ENCODE measurements around the gene IER2. TPM values are rescaled to one million over a fixed set of nuclear protein-coding genes. Genes with fewer than 3 reads are reported as not detected.

Gene IER2
- total and polyA plus RNA-seq, 9 of the 15 experiments (the other 6 are each of a cell fraction or from before 2014, with no cell fraction given): 4.5 to 205 (median 23.7) TPM

DNA sequence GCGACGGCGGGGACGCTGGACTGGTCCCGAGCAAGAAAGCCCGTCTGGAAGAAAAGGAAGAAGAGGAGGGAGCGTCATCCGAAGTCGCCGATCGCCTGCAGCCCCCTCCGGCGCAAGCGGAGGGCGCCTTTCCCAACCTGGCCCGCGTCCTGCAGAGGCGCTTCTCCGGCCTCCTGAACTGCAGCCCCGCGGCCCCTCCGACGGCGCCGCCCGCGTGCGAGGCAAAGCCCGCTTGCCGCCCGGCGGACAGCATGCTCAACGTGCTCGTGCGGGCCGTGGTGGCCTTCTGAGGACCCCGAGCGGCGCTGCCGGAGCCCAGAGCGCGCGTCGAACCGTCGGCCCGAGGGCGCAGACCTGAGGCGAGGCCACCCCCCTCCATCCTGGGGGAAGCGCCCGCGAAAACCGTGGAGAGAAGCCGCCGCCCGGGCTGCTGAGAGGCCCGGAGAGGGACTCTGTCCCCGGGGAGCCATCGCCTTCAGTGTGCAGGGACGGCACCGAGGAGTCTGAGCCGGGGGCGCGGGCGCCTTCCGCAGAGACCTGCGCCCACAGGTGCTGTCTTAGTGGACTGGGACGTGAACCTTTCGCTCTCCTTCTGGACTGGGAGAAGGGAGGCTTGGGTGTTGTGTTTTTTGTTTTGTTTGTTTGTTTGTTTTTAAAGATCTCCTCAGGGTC lies 3.5 kb downstream of the IER2 start (continued):
- TF ChIP-seq, protein P1, sequence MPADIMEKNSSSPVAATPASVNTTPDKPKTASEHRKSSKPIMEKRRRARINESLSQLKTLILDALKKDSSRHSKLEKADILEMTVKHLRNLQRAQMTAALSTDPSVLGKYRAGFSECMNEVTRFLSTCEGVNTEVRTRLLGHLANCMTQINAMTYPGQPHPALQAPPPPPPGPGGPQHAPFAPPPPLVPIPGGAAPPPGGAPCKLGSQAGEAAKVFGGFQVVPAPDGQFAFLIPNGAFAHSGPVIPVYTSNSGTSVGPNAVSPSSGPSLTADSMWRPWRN (IDR thresholded peaks at IDR 0.05; ENCODE audit: low read depth): no peak
- TF ChIP-seq ZNF830 (CRISPR knock-in tag; IDR thresholded peaks at IDR 0.05) (no peak), ZNF134 (CRISPR knock-in tag; conservative IDR thresholded peaks at IDR 0.05) (no peak), NR4A1 (CRISPR knock-in tag; IDR thresholded peaks at IDR 0.05) (no peak), NR4A1 (tag; IDR thresholded peaks at IDR 0.05) (no peak), ATF7 (IDR thresholded peaks at IDR 0.05) (no peak), NFE2 (IDR thresholded peaks at IDR 0.05; ENCODE audit: low read depth) (no peak), GTF2E2 (tag; IDR thresholded peaks at IDR 0.05) (no peak), SMARCA5 (IDR thresholded peaks at IDR 0.05) (no peak), FOXP1 (CRISPR knock-in tag; IDR thresholded peaks at IDR 0.05) (no peak), SAP30 (IDR thresholded peaks at IDR 0.05; ENCODE audit: borderline replicate concordance, insufficient read depth, low read depth, low read length, poor library complexity, severe bottlenecking) (no peak), MIER1 (IDR thresholded peaks at IDR 0.05; ENCODE audit: low read depth) (no peak), CCNT2 (IDR thresholded peaks at IDR 0.05; ENCODE audit: borderline replicate concordance, extremely low read depth, insufficient read length, low read depth, low read length) (no peak), ZNF561 (CRISPR knock-in tag; conservative IDR thresholded peaks at IDR 0.05) (no peak), CXXC5 (CRISPR knock-in tag; IDR thresholded peaks at IDR 0.05) (no peak), CREBBP (IDR thresholded peaks at IDR 0.05; ENCODE audit: low read depth, low read length) (no peak), RBM22 (IDR thresholded peaks at IDR 0.05; ENCODE audit: low read depth, low read length, poor library complexity, severe bottlenecking) (peak; percentile 99), MEF2D (tag; conservative IDR thresholded peaks at IDR 0.05; ENCODE audit: low read depth) (no peak), ZNF384 (IDR thresholded peaks at IDR 0.05; ENCODE audit: low read depth, low read length) (no peak), XRCC5 (IDR thresholded peaks at IDR 0.05; ENCODE audit: low read depth, low read length) (no peak; the same call in 1 of the 2 replicates), HIVEP1 (CRISPR knock-in tag; IDR thresholded peaks at IDR 0.05) (no peak), MECOM (CRISPR knock-in tag; IDR thresholded peaks at IDR 0.05) (no peak), MCM3 (IDR thresholded peaks at IDR 0.05) (no peak), MAFF (IDR thresholded peaks at IDR 0.05; ENCODE audit: low read length) (no peak)
- TF ChIP-seq, protein P2, sequence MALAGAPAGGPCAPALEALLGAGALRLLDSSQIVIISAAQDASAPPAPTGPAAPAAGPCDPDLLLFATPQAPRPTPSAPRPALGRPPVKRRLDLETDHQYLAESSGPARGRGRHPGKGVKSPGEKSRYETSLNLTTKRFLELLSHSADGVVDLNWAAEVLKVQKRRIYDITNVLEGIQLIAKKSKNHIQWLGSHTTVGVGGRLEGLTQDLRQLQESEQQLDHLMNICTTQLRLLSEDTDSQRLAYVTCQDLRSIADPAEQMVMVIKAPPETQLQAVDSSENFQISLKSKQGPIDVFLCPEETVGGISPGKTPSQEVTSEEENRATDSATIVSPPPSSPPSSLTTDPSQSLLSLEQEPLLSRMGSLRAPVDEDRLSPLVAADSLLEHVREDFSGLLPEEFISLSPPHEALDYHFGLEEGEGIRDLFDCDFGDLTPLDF (CRISPR knock-in tag; IDR thresholded peaks at IDR 0.05): no peak; the same call in 1 of the 2 replicates
- TF ChIP-seq, protein P3, sequence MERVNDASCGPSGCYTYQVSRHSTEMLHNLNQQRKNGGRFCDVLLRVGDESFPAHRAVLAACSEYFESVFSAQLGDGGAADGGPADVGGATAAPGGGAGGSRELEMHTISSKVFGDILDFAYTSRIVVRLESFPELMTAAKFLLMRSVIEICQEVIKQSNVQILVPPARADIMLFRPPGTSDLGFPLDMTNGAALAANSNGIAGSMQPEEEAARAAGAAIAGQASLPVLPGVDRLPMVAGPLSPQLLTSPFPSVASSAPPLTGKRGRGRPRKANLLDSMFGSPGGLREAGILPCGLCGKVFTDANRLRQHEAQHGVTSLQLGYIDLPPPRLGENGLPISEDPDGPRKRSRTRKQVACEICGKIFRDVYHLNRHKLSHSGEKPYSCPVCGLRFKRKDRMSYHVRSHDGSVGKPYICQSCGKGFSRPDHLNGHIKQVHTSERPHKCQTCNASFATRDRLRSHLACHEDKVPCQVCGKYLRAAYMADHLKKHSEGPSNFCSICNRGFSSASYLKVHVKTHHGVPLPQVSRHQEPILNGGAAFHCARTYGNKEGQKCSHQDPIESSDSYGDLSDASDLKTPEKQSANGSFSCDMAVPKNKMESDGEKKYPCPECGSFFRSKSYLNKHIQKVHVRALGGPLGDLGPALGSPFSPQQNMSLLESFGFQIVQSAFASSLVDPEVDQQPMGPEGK (CRISPR knock-in tag; IDR thresholded peaks at IDR 0.05; ENCODE audit: borderline replicate concordance): no peak
- TF ChIP-seq, protein P4, sequence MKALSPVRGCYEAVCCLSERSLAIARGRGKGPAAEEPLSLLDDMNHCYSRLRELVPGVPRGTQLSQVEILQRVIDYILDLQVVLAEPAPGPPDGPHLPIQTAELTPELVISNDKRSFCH (CRISPR knock-in tag; IDR thresholded peaks at IDR 0.05): no peak
- TF ChIP-seq, protein P4 (tag; IDR thresholded peaks at IDR 0.05): no peak
